Measurements from ENCODE around the gene EIF5B. TPM values are rescaled to one million over a fixed set of nuclear protein-coding genes. Genes with fewer than 3 reads are reported as not detected.
A peak's percentile ranks its signal among the peaks of the same experiment; 100 is the strongest.

Gene EIF5B
- total and polyA plus RNA-seq, 2 of the 8 experiments (the other 6 are each of a cell fraction or from before 2014, with no cell fraction given), result 10.7 to 64.5 TPM

- Histone ChIP-seq H3K79me2 (ENCODE audit: control insufficient read depth in 1 of 2, insufficient read depth in 2 of 2, low read length in 2 of 2) (no peaks in the 10 kb centered on the region), H3K36me3 (ENCODE audit: control insufficient read depth in 2 of 4, insufficient read depth in 4 of 4, low read length in 3 of 4) (peaks cover 2 to 67% (median 31%) of the 10 kb centered on the region in 4 experiments; a peak in 6 of 8 replicates), H3K9me3 (ENCODE audit: insufficient read depth in 2 of 2, low read depth in 1 of 2, low read length in 1 of 2) (no peaks in the 10 kb centered on the region), H3K56ac (replicated peaks; ENCODE audit: insufficient read length, low read depth, low read length) (no peak overlapping the region), H3K4ac (replicated peaks; ENCODE audit: insufficient read length, low read depth, low read length) (no peak overlapping the region), H3K9ac (replicated peaks in 1 of 4; ENCODE audit: extremely low read depth in 1 of 4, low read depth in 3 of 4, low read length in 3 of 4) (no peak overlapping the region), H3K79me1 (ENCODE audit: low read depth, low read length) (0 out of 2 replicates have a peak, but pooled peaks cover 2% of the 10 kb centered on the region), H2BK20ac (ENCODE audit: low read length) (no peak overlapping the region), H3K4me1 (replicated peaks in 1 of 4; ENCODE audit: control insufficient read depth in 3 of 4, insufficient read depth in 4 of 4, low read length in 3 of 4) (no peaks in the 10 kb centered on the region), H2AFZ (ENCODE audit: low read length) (no peak overlapping the region), H3K23me2 (ENCODE audit: low read depth, low read length) (no peaks in the 10 kb centered on the region), H2BK15ac (ENCODE audit: low read length) (no peak overlapping the region), H2BK5ac (ENCODE audit: low read depth, low read length) (no peak overlapping the region), H3K27ac (ENCODE audit: low read depth, low read length) (no peak overlapping the region), H4K91ac (replicated peaks; ENCODE audit: insufficient read length, low read length) (no peak overlapping the region), H3K4me3 (ENCODE audit: extremely low read depth in 1 of 4, insufficient read depth in 2 of 4, low read depth in 3 of 4, low read length in 4 of 4) (peak overlapping the region in 1 of 4 experiments; percentile 24; a peak in 1 of 8 replicates), H2BK12ac (ENCODE audit: low read depth, low read length) (no peak overlapping the region), H3K27me3 (replicated peaks in 1 of 4; ENCODE audit: control insufficient read depth in 3 of 4, extremely low read depth in 1 of 4, insufficient read depth in 3 of 4, low read length in 3 of 4) (no peaks in the 10 kb centered on the region), H4K8ac (ENCODE audit: extremely low read depth, insufficient read depth, low read length) (no peak overlapping the region), H4K5ac (ENCODE audit: insufficient read length, low read depth, low read length) (no peak overlapping the region), H3K18ac (ENCODE audit: extremely low read depth, low read length) (no peak overlapping the region), H3K23ac (ENCODE audit: insufficient read length) (no peak overlapping the region), H2AK5ac (ENCODE audit: low read depth, low read length) (no peak overlapping the region), H3K4me2 (ENCODE audit: insufficient read depth in 1 of 2, low read depth in 2 of 2, low read length in 2 of 2) (peak overlapping the region in 1 of 2 experiments; percentile 2; a peak in 1 of 4 replicates), H3K14ac (ENCODE audit: insufficient read length) (no peak overlapping the region), H2BK120ac (replicated peaks; ENCODE audit: low read depth, low read length) (no peak overlapping the region), H4K20me1 (replicated peaks in 1 of 2; ENCODE audit: control insufficient read depth in 1 of 2, insufficient read depth in 2 of 2, low read length in 2 of 2) (no peaks in the 10 kb centered on the region)
- CTCF ChIA-PET (ENCODE audit: partially characterized antibody), result no interaction called here
- DNase-seq (ENCODE audit: low read depth in 1 of 2, low spot score in 2 of 2) (no peak), FAIRE-seq (peak; percentile 19)
- POLR2A ChIA-PET (ENCODE audit: partially characterized antibody), result interaction anchor here (0.5 kb wide), 1 partner anchor 41 kb away, joined by 3 read pairs; no protein-coding TSS in a partner anchor
- WGBS, 2 experiments (ENCODE audit: extremely low coverage in 1 of 2, insufficient coverage in 1 of 2, insufficient read length in 1 of 2, insufficient replicate concordance in 2 of 2, low coverage in 1 of 2, low lambda C conversion rate in 2 of 2, missing lambda C conversion rate in 1 of 2), result 76% methylated on average over 3 of the region's 3 CpGs; no CpG with 5 or more reads in 1 of the 2 experiments
- no peak for TF ChIP-seq SAP30 (IDR thresholded peaks at IDR 0.05; ENCODE audit: insufficient read depth, insufficient replicate concordance, low read length)
- TF ChIP-seq TCF12 (IDR thresholded peaks at IDR 0.05; ENCODE audit: low read depth, low read length), result no peak
- TF ChIP-seq CTCF (IDR thresholded peaks at IDR 0.05; ENCODE audit: control extremely low read depth in 1 of 3, insufficient read depth in 1 of 3, low read depth in 1 of 3, low read length in 3 of 3), result no peak
- no peak for TF ChIP-seq USF2 (IDR thresholded peaks at IDR 0.05; ENCODE audit: low read length)
- no peak for TF ChIP-seq TAF7 (optimal IDR thresholded peaks at IDR 0.05; ENCODE audit: borderline replicate concordance, low read depth, low read length)
- TF ChIP-seq BACH1 (IDR thresholded peaks at IDR 0.05; ENCODE audit: low read length), result no peak
- no peak for TF ChIP-seq FOSL1 (IDR thresholded peaks at IDR 0.05; ENCODE audit: insufficient read depth, low read depth, low read length)
- no peak for TF ChIP-seq GTF2F1 (IDR thresholded peaks at IDR 0.05; ENCODE audit: borderline replicate concordance, low read depth, low read length)
- no peak for TF ChIP-seq NRF1 (IDR thresholded peaks at IDR 0.05; ENCODE audit: low read depth, low read length)
Measured at GRCh38 chr2:99380376-99381010, 43.3 kb downstream of the EIF5B start.

All from H1 (cell line).